Dendritic cell treated with granulocyte-macrophage colony-stimulating factor and Interleukin-4, amounts not matched to agents 40 ng/mL and 50 ng/mL, for 4 days (primary cell): ENCODE measurements around the gene DOHH.

Experiments used
- H3K27ac Mint-ChIP-seq: one replicate; pipeline ENCODE4 v1.8.0; 2022; ENCODE audit warnings: mild to moderate bottlenecking, mixed read lengths
- H3K27me3 Mint-ChIP-seq: one replicate; pipeline ENCODE4 v1.8.0; 2022; ENCODE audit warnings: mild to moderate bottlenecking, mixed read lengths
- H3K36me3 Mint-ChIP-seq: one replicate; pipeline ENCODE4 v1.8.0; 2022; ENCODE audit warnings: low read depth, mixed read lengths
- H3K4me1 Mint-ChIP-seq: one replicate; pipeline ENCODE4 v1.8.0; 2022; ENCODE audit warnings: low read depth, mixed read lengths
- H3K4me3 Mint-ChIP-seq: one replicate; pipeline ENCODE4 v1.8.0; 2022; ENCODE audit warnings: mild to moderate bottlenecking, moderate library complexity, mixed read lengths
- H3K9me3 Mint-ChIP-seq: one replicate; pipeline ENCODE4 v1.8.0; 2022; ENCODE audit warnings: mixed read lengths
- intact Hi-C: fragments of 100-400 bp; cut with micrococcal nuclease; formaldehyde crosslinking; loops from one replicate; pipeline ENCODE4 v1.15.0; 2022

Gene DOHH

DNA sequence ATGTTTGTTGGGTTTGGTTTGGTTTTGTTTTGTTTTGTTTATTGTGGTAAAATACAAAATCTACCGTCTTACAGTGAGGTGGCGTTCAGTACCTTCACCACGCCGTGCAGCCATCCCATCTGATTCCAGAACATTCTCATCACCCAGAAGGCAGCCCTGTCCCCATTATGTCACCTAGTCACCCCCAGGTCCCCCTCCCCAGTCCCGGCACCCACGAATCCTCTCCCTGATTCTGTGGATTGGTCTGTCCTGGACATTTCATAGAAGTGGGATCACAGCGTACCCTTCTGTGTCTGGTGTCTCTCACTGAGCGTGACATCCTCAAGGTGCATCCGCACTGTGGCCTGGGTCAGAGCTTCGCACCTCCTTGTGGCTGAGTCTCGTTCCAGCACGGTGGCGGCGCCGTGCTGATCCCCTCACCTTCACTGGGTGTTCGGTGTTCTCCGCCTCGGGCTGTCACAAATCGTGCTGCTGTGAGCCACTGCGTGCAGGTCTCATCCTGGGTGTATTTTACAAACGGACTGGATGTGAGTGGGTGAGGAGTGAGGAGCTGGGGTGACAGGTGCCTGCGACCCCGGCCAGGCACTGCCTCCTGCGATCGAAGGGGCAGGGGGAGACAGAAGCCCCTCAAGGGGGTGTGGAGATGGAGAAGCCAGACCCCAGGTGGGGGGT is 37.9 kb upstream of the DOHH start:
- no peaks in the 10 kb centered on the region for H3K27me3 Mint-ChIP-seq
- intact Hi-C loops = no loop called here
- H3K36me3 Mint-ChIP-seq = peaks cover 57% of the 10 kb centered on the region
- H3K4me1 Mint-ChIP-seq = peaks cover 26% of the 10 kb centered on the region
- peak overlapping the region; percentile 80 for H3K27ac Mint-ChIP-seq
- no peak overlapping the region for H3K4me3 Mint-ChIP-seq
- no peaks in the 10 kb centered on the region for H3K9me3 Mint-ChIP-seq

DNA sequence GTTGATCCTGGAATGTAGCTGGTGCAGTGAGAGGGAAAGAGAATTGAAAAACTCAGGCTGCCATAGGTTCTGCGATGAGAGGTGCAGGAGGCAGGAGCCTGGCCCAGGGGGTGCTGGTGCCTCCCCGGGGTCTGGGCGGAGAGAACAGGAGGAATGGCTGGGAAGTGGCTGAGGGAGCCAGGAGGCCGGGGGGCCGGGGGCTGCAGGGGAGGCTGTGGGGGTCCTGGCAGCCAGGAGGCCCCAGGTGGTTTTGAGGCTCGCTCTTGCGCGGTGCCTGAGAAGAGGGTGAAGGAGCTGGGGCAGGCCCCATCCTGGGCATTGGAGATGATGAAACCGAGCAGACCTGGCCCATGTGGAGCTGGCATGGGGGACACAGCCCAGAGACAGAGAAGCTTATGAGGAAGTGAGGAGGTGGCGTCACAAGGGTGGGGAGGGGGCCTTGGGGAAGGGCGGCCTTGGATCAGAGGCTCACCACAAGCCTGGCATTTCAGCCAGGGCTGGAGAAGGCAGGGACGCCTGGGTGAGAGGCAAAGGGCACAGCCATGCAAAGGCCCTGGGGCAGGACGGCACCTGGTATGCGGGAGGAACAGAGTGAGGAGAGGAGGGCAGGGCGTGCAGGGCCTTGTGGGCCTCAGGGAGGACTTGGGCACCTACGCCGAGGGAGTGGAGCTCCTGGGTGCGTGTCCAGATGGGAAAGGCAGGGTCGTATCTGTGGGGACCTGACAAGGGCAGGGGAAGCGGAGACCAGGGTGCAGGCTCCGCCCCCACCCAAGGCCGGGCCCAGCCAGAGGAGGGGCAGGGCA is 37.2 kb upstream of the DOHH start:
- Mint-ChIP-seq H3K36me3 (peaks cover 50% of the 10 kb centered on the region), H3K4me1 (peaks cover 26% of the 10 kb centered on the region)

DNA sequence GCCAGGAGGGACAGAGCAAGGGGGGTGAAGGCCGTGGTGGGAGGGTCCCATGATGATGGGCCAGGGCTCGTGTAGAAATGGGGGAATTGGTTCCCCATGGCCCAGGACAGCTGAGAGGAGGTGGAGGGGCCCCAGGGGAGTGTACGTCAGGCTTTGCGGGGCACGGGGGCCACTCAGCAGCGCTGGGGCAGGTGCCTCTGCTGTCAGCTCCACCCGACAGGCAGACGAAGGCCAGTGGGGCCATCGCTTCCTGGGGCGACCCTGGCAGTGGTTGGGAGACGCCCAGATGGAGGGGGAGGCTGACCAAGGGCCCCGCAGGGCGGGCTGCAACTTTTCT is 36.6 kb upstream of the DOHH start:
- intact Hi-C loops = no loop called here
- no peak overlapping the region for H3K4me3 Mint-ChIP-seq
- H3K27ac Mint-ChIP-seq = peak overlapping the region; percentile 80
- H3K27me3 Mint-ChIP-seq = no peaks in the 10 kb centered on the region
- no peaks in the 10 kb centered on the region for H3K9me3 Mint-ChIP-seq
- peaks cover 26% of the 10 kb centered on the region for H3K4me1 Mint-ChIP-seq
- peaks cover 44% of the 10 kb centered on the region for H3K36me3 Mint-ChIP-seq

More for the DNA sequence above, 37.2 kb upstream of the DOHH start:
- Mint-ChIP-seq H3K4me3 (no peak overlapping the region), H3K9me3 (no peaks in the 10 kb centered on the region), H3K27me3 (no peaks in the 10 kb centered on the region), H3K27ac (peak overlapping the region; percentile 80)
- intact Hi-C loops = no loop called here

DNA sequence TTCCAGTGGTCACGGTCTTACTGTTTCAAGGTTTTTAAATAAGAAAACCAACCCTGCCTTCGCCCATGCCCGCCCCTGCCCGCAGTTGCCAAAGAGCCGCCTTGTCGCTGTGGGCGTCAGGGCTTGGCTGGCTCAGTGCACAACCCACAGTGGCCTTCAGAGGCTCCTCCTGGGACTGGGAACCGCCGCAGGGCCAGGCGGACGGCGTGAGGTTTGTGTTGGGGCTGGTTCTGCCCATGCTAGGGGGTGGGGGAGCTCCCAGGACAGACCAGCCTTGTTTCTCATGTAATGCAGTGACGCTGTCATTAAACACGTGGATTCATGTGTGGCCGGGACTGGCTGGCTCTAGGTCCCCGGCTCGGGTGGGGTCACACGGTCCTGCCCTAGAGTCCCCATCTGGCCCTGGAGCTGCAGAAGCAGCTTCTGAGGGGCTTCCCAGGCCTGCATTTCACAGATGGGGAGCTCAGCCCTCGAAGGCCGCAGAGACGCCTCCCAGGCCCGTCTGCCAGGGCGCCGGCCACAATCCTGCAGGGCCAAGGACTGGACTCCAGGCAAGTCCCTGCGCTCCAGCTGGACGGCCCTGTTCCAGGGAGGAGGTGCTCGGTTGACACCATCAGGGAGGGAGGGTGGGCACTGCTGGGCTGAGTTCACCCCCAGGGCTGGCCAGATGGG is 36.1 kb upstream of the DOHH start:
- H3K4me1 Mint-ChIP-seq = peaks cover 26% of the 10 kb centered on the region
- H3K27ac Mint-ChIP-seq = peak overlapping the region; percentile 80
- intact Hi-C loops = no loop called here
- H3K36me3 Mint-ChIP-seq = peaks cover 39% of the 10 kb centered on the region
- H3K4me3 Mint-ChIP-seq = no peak overlapping the region
- no peaks in the 10 kb centered on the region for H3K9me3 Mint-ChIP-seq
- no peaks in the 10 kb centered on the region for H3K27me3 Mint-ChIP-seq

DNA sequence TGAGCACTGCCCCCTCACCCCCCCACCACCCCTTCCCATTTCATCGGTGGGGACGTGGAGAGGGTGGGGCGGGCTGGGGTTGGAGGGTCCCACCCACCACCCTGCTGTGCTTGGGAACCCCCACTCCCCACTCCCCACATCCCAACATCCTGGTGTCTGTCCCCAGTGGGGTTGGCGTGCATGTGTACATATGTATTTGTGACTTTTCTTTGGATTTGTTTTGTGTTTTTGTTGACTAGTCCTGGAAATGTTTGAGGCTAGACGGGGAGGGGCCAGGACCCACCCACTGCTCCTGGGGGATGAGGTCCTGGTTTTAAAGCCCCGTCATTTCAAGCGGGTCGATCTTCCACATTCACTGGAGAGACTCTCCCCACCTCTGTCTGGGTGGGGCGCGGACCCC is 35.5 kb upstream of the DOHH start:
- Mint-ChIP-seq H3K36me3 (peaks cover 34% of the 10 kb centered on the region), H3K9me3 (no peaks in the 10 kb centered on the region), H3K27me3 (no peaks in the 10 kb centered on the region), H3K4me3 (no peak overlapping the region), H3K4me1 (peaks cover 26% of the 10 kb centered on the region), H3K27ac (no peak overlapping the region)
- intact Hi-C loops = no loop called here

DNA sequence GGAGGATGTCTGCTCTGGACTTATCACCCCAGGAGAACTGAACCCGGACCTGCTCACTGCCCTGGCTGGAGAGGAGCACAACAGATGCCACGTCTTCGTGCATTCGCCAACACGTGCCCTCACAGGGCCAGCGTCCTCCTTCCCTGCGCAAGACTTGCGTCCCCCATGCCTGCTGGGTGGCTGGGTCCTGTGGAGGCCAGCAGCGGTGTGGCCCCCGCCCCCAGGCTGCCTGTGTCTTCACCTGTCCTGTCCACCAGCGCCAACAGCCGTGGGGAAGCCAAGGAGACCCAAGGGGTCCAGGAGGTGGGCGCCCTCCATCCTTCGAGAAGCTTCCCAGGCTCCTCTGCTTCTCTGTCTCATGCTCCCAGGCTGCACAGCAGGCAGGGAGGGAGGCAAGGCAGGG is 35.1 kb upstream of the DOHH start:
- intact Hi-C loops = no loop called here
- Mint-ChIP-seq H3K36me3 (peaks cover 34% of the 10 kb centered on the region), H3K27me3 (no peaks in the 10 kb centered on the region), H3K4me1 (peaks cover 26% of the 10 kb centered on the region), H3K4me3 (no peak overlapping the region), H3K9me3 (no peaks in the 10 kb centered on the region), H3K27ac (no peak overlapping the region)

DNA sequence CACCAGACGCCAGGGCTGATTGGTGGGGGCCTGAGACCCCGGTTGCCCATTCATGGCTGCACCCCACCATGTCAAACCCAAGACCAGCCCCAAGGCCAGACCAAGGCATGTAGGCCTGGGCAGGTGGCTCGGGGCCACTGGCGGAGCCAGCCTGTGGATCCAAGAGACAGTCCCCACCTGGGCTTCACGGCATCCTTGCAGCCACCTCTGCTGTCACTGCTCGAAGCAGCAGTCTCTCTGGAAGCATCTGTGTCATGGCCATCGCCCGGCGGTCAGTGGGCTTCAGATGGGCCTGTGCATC is 34.7 kb upstream of the DOHH start:
- H3K36me3 Mint-ChIP-seq = peaks cover 32% of the 10 kb centered on the region
- H3K27me3 Mint-ChIP-seq = no peaks in the 10 kb centered on the region
- intact Hi-C loops = no loop called here
- H3K27ac Mint-ChIP-seq = no peak overlapping the region
- peaks cover 26% of the 10 kb centered on the region for H3K4me1 Mint-ChIP-seq
- H3K9me3 Mint-ChIP-seq = no peaks in the 10 kb centered on the region
- H3K4me3 Mint-ChIP-seq = no peak overlapping the region

DNA sequence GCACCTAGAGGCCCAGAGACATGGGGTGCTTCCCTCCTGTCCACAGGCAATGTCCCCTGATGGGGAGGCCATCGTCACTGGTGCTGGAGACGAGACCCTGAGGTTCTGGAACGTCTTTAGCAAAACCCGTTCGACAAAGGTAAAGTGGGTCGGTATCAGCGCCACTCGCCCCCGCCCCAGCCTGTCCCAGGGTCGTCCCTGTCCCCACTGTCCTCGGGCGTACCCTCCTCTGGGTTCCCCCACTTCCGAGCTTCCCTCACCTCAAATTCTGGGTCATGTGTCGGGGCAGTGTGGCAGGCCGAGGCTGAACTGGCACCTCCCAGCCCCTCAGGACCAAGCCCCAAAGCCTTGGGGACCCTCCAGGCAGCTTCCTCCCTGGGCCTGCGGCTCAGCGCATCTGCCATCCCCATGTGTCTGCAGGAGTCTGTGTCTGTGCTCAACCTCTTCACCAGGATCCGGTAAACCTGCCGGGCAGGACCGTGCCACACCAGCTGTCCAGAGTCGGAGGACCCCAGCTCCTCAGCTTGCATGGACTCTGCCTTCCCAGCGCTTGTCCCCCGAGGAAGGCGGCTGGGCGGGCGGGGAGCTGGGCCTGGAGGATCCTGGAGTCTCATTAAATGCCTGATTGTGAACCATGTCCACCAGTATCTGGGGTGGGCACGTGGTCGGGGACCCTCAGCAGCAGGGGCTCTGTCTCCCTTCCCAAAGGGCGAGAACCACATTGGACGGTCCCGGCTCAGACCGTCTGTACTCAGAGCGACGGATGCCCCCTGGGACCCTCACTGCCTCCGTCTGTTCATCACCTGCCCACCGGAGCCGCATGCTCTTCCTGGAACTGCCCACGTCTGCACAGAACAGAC is 34.1 kb upstream of the DOHH start:
- H3K4me3 Mint-ChIP-seq = no peak overlapping the region
- no peaks in the 10 kb centered on the region for H3K9me3 Mint-ChIP-seq
- peaks cover 26% of the 10 kb centered on the region for H3K4me1 Mint-ChIP-seq
- H3K36me3 Mint-ChIP-seq = peaks cover 27% of the 10 kb centered on the region
- no peak overlapping the region for H3K27ac Mint-ChIP-seq
- intact Hi-C loops = no loop called here
- H3K27me3 Mint-ChIP-seq = no peaks in the 10 kb centered on the region

DNA sequence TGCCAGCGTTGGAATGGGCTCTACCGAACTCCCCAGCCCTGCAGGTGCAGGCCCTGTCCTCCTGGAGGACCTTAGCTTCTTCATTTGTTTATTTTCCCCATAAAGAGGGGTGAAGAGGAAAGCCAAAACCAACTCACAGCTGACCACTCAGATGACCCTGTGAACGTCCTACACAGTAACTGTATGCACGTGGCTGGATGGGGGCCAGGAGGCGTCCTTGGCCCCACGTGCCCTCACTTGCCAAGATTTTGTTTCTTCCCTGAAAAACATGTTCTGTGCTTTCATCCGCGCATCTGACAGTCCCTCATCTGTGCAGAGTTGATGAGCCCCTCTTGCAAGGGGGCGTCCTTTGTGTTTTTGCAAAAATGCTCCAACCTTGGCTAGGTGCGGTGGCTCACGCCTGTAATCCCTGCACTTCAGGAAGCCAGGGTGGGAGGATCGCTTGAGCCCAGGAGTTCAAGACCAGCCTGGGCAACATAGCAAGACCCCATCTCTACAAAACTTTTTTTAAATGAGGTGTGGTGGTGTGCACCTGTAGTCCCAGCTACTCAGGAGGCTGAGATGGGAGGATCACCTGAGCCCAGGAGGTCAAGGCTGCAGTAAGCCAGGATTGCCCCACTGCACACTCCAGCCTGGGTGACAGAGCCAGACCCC is 33.2 kb upstream of the DOHH start:
- H3K27ac Mint-ChIP-seq = no peak overlapping the region
- H3K36me3 Mint-ChIP-seq = peaks cover 17% of the 10 kb centered on the region
- intact Hi-C loops = no loop called here
- H3K9me3 Mint-ChIP-seq = no peaks in the 10 kb centered on the region
- H3K27me3 Mint-ChIP-seq = no peaks in the 10 kb centered on the region
- H3K4me1 Mint-ChIP-seq = peaks cover 20% of the 10 kb centered on the region
- H3K4me3 Mint-ChIP-seq = no peak overlapping the region

DNA sequence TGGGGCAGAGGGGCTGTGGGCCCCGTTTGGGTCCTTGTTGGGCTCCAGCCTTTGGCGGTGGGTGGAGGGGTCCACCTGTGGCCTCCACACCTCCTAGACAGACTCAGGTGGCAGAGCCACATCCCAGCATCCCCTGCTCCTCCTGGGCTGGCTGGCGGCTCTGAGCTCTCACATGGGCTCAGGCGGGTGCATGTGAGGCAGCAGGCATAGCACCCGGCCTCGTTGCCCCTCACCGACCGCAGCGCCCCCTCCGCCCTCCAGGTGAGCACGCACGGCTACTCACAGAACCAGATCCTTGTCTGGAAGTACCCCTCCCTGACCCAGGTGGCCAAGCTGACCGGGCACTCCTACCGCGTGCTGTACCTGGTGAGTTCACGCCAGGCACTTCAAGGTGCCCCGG is 32.6 kb upstream of the DOHH start:
- no peaks in the 10 kb centered on the region for H3K9me3 Mint-ChIP-seq
- H3K27me3 Mint-ChIP-seq = no peaks in the 10 kb centered on the region
- intact Hi-C loops = no loop called here
- H3K36me3 Mint-ChIP-seq = peaks cover 11% of the 10 kb centered on the region
- H3K4me3 Mint-ChIP-seq = no peak overlapping the region
- H3K4me1 Mint-ChIP-seq = peaks cover 13% of the 10 kb centered on the region
- no peak overlapping the region for H3K27ac Mint-ChIP-seq

DNA sequence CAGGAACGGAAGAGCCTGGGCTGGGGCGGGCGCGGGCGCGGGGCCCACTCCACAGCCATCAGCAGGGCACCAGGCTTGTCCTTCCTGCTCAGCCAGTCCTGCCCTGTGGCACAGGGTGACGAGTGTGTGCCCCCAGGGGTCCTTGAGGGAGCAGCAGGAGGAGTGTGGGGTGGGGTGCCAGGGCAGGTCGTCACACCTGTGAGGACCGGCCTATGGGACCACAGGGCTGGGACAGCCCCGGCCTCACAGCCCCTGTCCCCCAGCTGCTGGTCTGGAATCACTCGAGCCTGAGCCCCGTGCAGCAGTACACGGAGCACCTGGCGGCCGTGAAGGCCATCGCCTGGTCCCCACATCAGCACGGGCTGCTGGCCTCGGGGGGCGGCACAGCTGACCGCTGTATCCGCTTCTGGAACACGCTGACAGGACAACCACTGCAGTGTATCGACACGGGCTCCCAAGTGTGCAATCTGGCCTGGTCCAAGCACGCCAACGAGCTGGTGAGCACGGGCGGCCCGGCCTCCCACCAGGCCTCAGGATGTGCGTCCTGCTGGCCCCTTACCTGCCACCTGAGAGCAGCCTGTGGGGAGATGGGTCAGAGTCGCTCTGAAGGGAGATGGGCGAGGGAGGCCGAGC is 31.8 kb upstream of the DOHH start:
- no peaks in the 10 kb centered on the region for H3K27me3 Mint-ChIP-seq
- peaks cover 3% of the 10 kb centered on the region for H3K36me3 Mint-ChIP-seq
- intact Hi-C loops = no loop called here
- H3K4me3 Mint-ChIP-seq = no peak overlapping the region
- peaks cover 6% of the 10 kb centered on the region for H3K4me1 Mint-ChIP-seq
- H3K27ac Mint-ChIP-seq = no peak overlapping the region
- no peaks in the 10 kb centered on the region for H3K9me3 Mint-ChIP-seq

DNA sequence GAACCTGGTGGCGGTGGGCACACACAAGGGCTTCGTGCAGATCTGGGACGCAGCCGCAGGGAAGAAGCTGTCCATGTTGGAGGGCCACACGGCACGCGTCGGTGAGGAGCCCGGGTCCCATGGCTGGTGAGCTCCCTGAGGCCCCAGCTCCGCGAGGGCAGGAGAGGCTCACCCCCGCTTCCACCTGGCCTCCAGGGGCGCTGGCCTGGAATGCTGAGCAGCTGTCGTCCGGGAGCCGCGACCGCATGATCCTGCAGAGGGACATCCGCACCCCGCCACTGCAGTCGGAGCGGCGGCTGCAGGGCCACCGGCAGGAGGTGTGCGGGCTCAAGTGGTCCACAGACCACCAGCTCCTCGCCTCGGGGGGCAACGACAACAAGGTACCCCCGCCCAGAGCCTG is 31.2 kb upstream of the DOHH start:
- H3K4me1 Mint-ChIP-seq = peaks cover under 1% of the 10 kb centered on the region
- H3K4me3 Mint-ChIP-seq = no peak overlapping the region
- H3K27me3 Mint-ChIP-seq = no peaks in the 10 kb centered on the region
- H3K27ac Mint-ChIP-seq = no peak overlapping the region
- no peaks in the 10 kb centered on the region for H3K36me3 Mint-ChIP-seq
- intact Hi-C loops = no loop called here
- no peaks in the 10 kb centered on the region for H3K9me3 Mint-ChIP-seq

DNA sequence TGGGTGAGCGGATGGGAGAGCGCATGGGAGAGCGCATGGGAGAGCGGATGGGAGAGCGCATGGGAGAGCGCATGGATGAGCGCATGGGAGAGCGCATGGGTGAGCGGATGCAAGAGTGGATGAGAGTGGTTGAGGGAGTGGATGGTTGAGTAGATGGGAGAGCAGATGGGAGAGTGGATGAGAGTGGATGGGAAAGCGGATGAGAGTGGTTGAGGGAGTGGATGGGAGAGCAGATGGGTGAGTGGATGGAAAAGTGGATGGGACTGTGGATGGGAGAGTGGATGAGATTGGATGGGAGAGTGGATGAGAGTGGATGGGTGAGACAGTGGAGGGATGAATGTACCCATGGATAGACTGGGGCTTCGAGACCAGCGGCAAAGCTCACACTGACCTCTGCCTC is 29.9 kb upstream of the DOHH start:
- Mint-ChIP-seq H3K4me1 (no peaks in the 10 kb centered on the region), H3K36me3 (no peaks in the 10 kb centered on the region)
- intact Hi-C loops = no loop called here

More for the DNA sequence above, 29.9 kb upstream of the DOHH start:
- H3K27ac Mint-ChIP-seq = no peak overlapping the region
- H3K4me3 Mint-ChIP-seq = no peak overlapping the region
- no peaks in the 10 kb centered on the region for H3K9me3 Mint-ChIP-seq
- H3K27me3 Mint-ChIP-seq = no peaks in the 10 kb centered on the region
